Measurements from ENCODE around the gene BCAS3.
"Not testable (repeated sequence)": the region's sequence is repeated elsewhere in the genome, so short reads cannot be mapped to it uniquely, and the experiment has no call there.

The BCAS3 gene

GRCh38 chr17:61421460-61421859 is 743.8 kb downstream of the BCAS3 start:
- no peak for DNase-seq

- no peak for DNase-seq
These were observed 744.6 kb downstream of the BCAS3 start for GRCh38 chr17:61422116-61422799.

- DNase-seq: no peak
These were observed 745.2 kb downstream of the BCAS3 start for GRCh38 chr17:61422869-61423268.

- no peak for DNase-seq
These were observed 746.5 kb downstream of the BCAS3 start for GRCh38 chr17:61423967-61424649.

- DNase-seq: no peak
These were observed 748.2 kb downstream of the BCAS3 start for GRCh38 chr17:61425682-61426481.

GRCh38 chr17:61426482-61427304 is 749.0 kb downstream of the BCAS3 start:
- no peak for DNase-seq

GRCh38 chr17:61427567-61427966 is 749.9 kb downstream of the BCAS3 start:
- no peak for DNase-seq

GRCh38 chr17:61429274-61429673 is 751.6 kb downstream of the BCAS3 start:
- DNase-seq: no peak

- not testable (repeated sequence) for DNase-seq
These were observed 752.2 kb downstream of the BCAS3 start for GRCh38 chr17:61429831-61430230.

GRCh38 chr17:61431594-61432311 is 754.1 kb downstream of the BCAS3 start:
- DNase-seq: no peak

GRCh38 chr17:61436273-61436672 is 758.6 kb downstream of the BCAS3 start:
- no peak for DNase-seq

- DNase-seq: no peak
These were observed 759.5 kb downstream of the BCAS3 start for GRCh38 chr17:61436995-61437704.

GRCh38 chr17:61440697-61441096 is 763.0 kb downstream of the BCAS3 start:
- DNase-seq: no peak

- DNase-seq: not testable (repeated sequence)
These were observed 763.9 kb downstream of the BCAS3 start for GRCh38 chr17:61441507-61441906.

GRCh38 chr17:61442136-61442775 is 764.6 kb downstream of the BCAS3 start:
- DNase-seq: no peak
